Fibroblast of skin of abdomen (primary cell): ENCODE results near the gene TP53BP2.
"Not testable (repeated sequence)": the region's sequence is repeated elsewhere in the genome, so short reads cannot be mapped to it uniquely, and the experiment has no call there.

Experiments used
- DNase-seq: peaks from one replicate; pipeline ENCODE4 v3.0.0-alpha.2; 2013

The TP53BP2 gene

DNA sequence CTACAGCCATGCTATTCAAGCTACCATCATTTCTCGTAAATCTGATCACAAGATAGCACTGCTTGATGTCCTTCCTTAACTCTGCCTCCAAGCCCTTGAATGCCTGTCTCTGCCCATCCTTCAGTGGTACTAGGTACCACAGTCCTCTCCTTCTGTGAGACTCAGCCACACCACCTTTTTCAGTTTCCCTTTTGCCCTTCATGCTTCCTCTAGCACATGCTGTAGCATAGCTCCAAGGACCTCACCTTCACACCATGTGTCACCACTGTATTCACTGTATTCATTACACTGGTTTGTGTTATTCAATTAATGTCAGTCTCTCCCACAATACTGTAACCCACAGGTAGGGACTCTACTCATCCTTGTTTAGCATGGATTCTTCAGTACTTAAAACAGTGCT is 8.0 kb upstream of the TP53BP2 start:
- DNase-seq, result no peak

DNA sequence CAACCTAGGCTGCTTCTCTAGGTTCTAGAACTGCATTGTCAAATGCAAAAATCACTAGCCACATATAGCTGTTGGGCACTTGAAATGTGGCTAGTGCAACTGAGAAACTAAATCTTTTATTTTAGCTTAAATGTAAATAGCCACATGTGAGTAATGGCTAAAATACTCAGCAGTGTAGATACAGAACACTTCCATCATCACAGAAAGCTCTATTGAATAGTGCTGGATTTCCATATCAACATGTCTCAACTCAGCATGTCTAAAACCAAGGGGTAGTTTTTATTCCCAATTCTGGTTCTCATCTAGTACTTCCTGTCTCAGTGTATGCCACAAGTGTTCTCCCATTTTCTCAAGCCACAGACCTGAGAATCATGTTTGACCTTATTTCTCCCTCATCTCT is 7.5 kb upstream of the TP53BP2 start:
- DNase-seq, result no peak

DNA sequence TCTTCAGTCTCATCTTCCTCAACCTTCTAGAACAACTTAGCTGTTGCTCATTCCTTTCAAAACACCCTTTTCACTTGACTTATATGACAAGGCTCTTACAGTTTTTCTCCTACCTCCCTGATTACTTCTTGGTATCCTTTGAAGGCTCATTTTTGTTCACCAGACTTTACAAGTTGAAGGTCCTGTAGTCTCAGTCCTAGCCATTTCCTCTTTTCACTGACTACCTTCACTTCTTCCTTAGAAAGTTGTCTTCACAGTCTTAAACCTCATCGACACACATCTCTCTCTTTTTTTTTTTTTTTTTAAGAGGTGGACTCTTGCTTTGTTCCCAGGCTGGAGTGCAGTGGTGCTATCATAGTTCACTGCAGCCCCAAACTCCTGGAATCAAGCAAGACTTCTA is 6.6 kb upstream of the TP53BP2 start:
- DNase-seq, result no peak

DNA sequence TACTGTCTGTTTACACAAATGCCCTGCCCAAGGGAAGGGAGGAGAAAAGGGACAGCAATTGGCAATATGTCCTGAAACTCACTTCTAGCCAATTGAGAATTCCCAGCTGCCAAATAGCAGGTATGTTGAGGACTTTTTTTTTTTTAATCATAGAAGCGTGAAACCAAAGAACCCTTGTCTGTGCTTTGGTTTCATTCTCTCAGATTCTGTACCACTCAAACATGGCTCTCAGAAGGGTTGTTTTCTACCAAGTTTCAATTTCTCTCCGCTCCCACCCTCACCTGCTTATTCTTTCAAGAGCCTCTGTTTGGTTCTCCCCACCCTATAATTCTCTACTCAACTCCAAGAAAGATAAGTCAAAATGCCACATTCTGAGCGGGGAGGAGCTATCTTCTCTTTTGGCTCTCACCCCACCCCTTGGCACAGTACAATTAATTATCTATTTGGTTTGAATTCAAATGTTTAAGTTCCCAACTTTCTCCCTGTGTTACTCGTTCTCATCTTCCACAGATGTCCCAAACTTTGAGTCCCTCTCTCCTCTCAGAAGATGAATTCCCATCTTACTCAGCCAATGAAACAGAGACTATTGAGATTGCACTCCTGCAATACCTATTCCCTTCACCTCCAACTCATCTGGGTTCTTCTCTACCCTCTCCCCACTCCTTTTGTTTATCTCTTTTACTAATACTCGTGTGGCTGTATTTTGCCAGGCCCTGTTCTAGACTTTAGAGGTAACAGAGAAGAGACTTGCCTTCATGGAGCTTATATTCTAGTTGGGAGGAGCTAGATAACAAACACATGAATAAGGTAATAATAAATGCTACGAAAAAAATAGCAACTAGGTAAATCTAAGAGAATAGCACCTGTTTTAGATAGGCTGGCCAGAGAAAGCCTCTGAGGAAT is 3.9 kb upstream of the TP53BP2 start:
- no peak for DNase-seq

DNA sequence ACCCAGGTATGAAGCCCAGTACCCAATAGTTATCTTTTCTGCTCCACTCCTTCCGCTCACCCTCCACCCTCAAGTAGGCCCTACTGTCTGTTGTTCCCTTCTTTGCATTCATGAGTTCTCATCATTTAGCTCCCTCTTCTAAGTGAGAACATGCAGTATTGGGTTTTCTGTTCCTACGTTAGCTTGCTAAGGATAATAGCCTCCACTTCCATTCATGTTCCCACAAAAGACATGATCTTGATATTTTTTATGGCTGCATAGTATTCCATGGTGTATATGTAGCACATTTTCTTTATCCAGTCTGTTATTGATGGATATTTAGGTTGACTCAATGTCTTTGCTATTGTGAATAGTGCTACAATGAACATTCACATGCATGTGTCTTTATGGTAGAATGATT is 2.8 kb upstream of the TP53BP2 start:
- no peak for DNase-seq

DNA sequence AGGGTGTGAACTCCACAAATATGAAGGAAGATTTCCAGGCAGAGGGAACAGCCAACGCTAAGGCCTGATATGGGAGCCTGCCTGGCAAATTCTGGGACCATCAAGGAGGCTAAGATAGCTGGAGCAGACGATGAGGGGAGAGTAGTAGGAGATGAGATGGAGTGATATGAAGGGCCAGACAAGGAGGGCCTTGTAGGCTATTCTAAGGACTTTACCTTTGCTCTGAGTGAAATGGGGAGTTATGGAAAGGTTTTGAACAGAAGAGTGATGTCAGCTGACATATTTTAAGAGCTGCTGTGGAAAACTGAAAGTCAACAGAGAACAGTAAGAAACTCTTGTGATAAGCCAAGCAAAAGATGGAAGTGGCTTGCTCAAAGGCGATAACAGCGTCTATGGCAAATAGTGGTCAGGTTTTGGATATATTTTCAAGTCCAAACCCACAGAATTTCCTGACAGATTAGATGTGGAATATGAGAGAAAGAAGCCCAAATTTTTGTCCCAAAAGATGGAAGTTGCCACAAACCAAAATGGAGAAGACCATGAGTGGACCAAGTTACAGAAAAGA is 2.1 kb upstream of the TP53BP2 start:
- DNase-seq, result no peak

DNA sequence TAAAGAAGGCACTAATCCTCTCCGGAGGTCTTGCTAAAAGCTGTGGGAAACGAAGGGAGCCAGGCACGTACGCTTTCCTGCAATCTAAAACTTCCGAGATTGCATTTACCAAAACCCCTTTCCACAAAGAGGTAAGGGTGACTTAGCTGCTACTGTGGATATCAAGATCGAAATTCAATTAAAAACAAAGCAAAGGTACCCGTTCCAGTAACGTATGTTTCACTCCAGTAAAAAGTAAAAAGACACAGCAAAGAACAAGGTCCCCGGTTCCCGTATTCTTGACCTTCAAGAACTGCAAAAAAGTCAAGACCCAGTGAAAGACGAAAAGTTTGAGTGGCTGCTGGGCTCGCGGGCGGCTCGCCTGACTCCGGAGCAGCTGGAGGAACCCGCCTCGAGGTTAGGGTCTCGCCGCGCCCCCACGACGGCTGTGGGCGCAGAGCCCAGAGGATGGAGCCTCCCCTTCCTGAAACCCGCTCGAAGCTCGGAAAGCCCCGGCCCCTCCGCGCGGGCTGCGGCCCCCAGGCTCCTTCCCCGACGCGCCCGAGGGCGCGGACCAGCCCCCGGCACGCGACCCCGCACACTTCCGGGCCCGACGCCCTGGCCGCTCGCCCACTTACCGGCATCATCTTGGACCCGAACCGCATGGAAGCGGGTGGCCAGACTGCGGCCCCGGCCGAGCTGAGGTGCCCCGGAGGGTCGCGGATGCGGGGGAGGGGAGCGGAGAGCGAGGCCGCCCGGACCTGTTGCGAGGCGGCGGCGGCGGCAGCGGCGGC is 524 bp downstream of the TP53BP2 start:
- peak; percentile 65 for DNase-seq

DNA sequence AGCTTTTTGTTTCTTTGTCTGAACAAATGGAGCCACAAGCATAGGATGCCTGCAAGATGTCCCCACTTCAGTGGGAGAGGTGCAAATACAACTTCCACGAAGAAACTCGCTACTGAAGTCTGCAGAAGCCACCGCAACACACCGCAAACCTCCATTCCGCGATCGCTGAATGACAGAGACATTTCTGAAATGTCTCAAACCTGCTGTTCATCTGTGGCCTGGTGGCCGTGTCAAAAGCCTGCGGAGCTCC is 1.0 kb downstream of the TP53BP2 start:
- no peak for DNase-seq

DNA sequence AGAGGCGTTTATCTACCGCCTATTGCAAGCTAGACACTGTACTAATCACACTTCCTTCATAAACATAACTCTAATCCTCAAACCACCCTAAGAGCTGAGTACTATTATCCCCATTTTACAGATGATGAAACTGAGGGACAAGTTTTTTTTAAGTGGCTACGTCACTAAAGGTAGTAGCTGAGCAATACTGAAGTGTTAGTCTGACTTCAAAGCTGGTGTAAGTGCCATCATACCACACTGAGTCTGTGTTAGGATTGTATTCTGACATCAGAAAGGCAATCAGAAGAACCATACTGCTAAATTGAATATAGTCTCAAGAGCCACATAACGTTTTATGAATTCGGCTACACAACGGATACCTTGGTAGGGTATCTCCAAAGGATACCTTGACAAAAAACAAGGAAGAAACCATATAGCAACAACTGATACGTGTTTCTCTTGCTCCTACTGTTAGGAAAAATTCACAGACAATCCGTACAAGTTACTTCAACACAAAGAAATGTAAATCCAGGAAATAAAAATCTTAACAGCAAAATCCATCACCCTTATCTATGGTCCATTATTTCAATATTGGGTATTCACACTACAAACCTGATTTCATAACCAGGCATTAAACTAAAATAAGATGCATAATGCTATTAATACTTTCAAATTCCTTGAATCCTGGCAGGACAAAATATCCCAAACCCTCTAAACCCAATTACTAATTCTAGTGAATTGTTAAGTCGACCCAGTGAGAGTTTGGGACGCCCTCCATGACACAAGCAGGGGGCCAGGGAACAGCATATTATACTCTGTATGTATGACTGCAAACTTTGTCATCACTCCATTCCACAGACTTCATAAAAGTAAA is 1.6 kb downstream of the TP53BP2 start:
- peak; percentile 13 for DNase-seq

DNA sequence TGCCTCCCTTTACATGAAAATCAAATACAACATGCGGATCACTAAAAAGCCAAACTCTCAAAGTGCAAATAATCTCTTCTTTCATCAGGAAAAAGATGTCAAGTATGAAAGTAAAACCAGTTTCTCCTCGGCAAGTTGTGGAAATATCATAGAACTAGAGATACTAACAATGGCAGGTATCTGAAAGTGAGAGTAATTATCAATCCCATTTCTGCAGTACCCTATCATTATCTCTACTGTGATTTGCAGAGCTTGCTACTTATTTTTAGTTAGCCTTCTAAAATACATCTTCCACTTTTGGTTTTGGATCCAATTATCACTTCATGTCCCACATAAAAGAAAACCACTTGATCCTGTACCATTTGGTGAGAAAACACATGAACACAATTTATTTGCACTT is 3.0 kb downstream of the TP53BP2 start:
- no peak for DNase-seq

DNA sequence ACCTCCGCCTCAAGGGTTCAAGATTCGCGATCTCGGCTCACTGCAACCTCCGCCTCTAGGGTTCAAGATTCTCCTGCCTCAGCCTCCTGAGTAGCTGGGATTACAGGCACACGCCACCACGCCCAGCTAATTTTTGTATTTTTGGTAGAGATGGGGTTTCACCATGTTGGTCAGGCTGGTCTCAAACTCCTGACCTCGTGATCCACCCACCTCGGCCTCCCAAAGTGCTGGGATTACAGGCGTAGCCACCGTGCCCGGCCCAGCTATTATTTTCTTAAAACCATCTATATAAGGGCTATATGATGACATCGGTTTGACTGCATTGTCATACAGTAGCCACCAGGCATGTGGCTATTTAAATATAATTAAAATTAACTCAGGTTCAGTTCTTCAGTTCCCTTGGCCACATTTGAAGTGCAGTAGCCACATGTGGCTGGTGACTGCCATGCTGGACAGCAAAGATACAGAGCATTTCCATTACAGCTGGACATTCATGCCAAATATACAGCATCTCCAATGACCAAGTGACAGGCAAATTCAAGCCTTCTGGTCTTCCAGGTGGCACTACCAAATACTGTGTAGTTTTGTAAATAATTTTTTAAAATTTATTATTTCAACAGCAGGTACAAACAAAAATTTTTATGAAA is 3.6 kb downstream of the TP53BP2 start:
- DNase-seq, result not testable (repeated sequence)

DNA sequence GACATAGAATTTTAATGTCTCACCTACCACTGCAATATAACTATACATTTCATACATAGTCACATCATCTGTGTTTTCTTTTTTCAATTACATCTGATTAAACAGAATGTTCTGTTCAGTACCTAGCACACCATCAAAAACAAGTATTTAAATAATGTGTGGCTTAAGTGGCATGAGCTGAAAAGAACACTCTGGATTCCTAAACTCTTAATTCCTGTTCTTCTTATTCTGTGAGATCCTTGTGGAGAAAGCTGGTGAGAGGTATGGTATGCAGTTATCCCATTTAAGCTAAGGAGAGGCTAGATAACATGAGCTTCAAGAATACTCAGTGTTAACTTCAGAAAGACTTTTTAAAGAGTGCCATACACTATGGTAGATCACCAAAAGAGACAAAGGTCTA is 5.5 kb downstream of the TP53BP2 start:
- no peak for DNase-seq

DNA sequence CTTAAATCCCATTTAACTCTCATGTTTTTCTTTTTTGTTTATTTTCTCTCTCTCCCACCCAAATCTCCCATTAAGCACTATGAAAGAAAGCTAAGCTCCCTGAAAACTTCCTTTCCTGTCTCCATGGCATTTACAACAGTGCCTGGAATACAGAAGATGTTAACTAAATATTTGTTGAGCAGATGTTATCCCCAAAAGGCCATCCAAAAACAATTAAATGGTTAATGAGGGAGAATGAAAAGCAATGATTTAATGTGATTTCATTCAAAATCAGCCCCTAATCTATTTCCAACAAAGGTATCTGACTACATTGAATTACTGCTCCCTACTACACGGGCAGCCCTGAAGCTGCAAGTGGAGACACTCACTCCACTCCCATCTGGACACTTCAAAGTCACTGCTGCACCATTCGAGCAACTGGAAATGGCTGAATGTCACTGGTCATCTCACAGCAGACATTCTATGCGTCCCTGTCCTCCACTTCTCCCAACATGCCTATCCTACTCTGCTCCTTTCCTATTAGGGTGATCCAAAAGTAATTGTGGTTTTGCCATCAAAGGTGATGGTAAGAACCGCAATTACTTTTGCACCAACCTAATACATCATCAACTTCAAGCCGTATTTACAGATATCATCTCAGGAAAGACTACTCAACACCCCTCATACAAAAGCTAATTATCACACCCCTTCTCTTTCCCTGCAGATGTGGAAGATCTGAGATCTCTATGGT is 7.5 kb downstream of the TP53BP2 start:
- no peak for DNase-seq

DNA sequence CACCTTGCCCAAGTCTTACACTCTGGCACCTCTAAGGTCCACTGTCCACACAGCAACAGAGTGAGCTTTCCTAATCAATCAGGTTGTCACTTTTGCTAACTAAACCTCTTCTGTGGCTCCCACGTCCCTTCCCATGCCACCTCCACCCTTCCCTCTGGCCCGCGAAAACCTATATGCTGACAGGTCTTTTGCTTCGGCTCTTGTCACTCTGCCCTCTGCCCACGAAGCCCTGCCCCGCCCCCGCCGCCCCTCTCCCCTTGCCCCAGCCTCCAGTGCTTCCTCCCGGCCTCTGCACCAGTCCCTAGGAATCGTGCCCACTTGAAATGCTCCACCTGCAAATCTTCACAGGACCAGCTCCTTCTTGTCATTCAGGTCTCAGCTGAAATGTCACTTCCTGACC is 8.1 kb downstream of the TP53BP2 start:
- DNase-seq, result no peak

DNA sequence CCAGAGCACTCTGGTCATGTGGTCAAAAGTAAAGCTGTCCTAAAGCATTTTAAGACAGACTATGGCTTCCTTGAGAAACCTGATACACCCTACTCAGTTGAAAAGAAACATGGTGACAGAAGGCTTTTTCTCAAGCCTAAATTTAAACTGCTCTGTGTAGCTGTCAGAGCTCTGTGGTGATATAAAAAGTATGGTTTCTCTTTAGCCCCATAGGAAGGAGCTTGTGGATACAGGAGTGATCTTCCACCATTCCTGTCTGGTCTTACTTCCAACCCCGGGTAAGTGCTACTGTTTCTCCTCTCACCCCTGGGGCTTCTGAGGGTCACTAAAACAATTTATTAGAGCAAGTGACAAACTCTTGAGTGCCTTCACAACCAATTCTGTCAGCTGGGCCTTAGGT is 8.5 kb downstream of the TP53BP2 start:
- peak; percentile 20 for DNase-seq

DNA sequence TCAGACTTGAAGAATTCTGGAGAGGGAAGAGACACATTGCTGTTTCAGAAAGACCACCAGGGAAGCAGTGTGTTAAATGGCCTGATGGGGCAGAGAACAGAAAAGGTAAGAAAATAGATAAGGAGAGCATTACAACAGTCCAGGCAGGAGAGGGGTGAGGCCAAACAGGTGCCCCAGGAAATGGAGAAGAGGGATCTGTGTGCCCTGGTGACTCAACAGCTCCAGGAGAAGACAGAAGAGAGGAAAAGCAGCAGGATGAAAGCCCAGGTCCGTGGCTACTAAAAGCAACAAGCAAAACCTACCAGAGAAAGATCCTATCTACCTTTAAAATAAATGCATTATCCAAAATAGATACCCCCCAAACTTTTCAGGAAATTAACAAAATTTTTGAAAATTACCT is 9.2 kb downstream of the TP53BP2 start:
- no peak for DNase-seq

DNA sequence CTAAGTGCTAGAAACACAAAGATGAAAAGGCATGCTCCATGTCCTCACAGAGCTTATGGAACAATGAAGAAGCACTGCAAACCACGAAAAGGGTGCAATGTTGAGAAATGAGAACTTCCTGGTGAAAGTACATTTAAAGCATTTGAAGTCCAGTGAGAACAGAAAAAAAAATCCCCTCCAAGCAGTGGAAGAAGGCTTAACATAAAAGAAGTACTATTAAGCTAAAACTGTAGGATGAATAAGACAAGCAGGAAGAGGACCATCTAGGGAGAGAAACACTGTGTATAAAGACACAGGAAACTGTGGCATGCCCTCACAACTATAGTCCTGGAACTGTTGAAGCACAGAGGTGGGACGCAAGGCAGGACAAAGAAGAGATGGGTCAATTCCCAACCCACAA is 10.0 kb downstream of the TP53BP2 start:
- peak; percentile 9 for DNase-seq

DNA sequence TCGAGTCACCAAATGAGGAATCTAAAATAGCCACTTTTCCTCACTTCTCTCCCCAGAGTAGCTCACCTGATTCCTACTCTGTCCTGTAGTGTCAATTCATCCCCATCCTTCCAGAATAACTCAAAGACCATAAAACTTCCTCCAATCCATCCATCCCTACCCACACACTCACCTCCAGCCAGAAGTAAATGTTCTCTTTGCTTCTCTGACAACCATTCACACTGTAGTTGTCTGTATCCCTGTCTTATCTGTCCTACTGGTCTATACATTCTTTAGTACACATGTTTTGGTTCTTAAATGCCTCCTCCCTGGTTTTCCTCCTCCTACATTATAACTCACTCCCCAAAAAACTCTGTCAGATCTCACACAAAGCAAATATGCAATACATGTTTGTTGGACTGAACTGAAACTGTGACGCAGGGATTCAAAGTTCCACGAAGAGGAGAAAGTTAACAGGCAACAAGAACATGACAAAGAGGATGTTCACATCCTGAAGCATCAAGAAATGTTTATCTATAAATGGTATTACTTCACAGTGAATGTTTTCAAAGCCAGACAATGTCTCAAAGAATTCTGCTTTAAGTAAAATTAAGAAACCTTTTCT is 11.0 kb downstream of the TP53BP2 start:
- peak; percentile 71 for DNase-seq

DNA sequence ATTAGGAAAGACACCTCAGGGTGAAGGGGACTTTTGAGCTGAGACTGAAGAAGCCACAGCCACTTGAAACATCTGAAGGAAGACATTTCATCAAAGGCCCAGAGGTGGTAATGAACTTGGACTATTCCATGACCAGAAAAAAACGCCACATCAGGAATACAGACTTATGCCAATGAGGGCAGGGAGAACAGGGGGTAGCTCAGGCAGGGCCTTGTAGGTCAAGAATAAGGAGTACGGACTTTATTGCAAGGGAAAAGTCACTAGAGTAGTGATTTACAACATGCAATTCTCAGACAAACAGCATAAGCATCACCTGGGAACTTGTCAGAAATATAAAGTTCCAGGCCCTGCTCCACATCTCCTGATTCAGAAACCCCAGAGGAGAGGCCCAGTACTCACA is 11.8 kb downstream of the TP53BP2 start:
- DNase-seq, result no peak

DNA sequence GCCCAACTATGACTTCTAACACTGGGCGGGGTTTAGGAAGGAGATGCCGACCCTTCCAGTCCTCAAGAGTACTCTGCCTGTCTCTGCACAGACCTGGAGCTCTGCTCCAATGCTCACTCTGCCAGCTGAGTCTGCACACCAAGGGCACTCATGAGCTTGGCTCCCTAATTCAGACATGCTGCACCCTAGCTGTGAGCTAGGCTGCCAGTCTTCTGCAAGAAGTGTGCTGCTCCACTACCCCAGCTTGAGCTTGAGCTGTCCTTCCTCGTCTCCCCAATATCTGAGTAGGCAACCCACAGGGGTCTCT is 13.2 kb downstream of the TP53BP2 start:
- DNase-seq, result no peak
